HepG2 (cell line): Measurements from ENCODE around the gene GRK3. TPM values are rescaled to one million over a fixed set of nuclear protein-coding genes. Genes with fewer than 3 reads are reported as not detected.

Experiments
- ATM ChIP-seq: fragments of 450-650 bp; IDR thresholded peaks from 2 replicates; pipeline ENCODE4 v1.7.1; 2017; ENCODE audit warnings: mild to moderate bottlenecking, borderline replicate concordance
- ZMAT3 ChIP-seq: sonication (generic); formaldehyde crosslinking; conservative IDR thresholded peaks from 2 replicates; pipeline ENCODE4 v1.7.0; 2021; ENCODE audit warnings: missing genetic modification reagents
- ZNF839 ChIP-seq: sonication (generic); formaldehyde crosslinking; IDR thresholded peaks from 2 replicates; pipeline ENCODE4 v1.4.0; 2020; ENCODE audit warnings: missing genetic modification reagents, mild to moderate bottlenecking, borderline replicate concordance
- ZNF883 ChIP-seq: sonication (generic); formaldehyde crosslinking; IDR thresholded peaks from 2 replicates; pipeline ENCODE4 v1.5.1; 2020; ENCODE audit warnings: mild to moderate bottlenecking, missing genetic modification reagents; ENCODE audit errors: not compliant biosample characterization
- polyA plus RNA-seq, 8 experiments: library from polyadenylated mRNA; depleted of rRNA in 3 of 8; stranded (reverse) in 7 of 8; unstranded in 1 of 8; fragments of >200 nt; fragmentation: Illumina TruSeq in 4 of 8; extraction: Trizol in 4 of 8; gene quantifications; 2 replicates each; pipeline versions ENCODE4 v1.2.1 to v1.2.3, GENCODE V29; 2011 to 2016; ENCODE audit warnings: low read depth in 4 of 8, missing spikeins in 1 of 8, mixed read lengths in 1 of 8; ENCODE audit not compliant: insufficient read depth in 1 of 8
- total RNA-seq, 5 experiments: library from RNA; depleted of rRNA; stranded (reverse); fragments of >200 nt; fragmentation: Illumina TruSeq; extraction: Trizol; gene quantifications; 2 replicates each; pipeline ENCODE4 v1.2.3, GENCODE V29; 2016; ENCODE audit warnings: low read depth in 1 of 5
- TF ChIP-seq, protein P1 (sequence below): sonication (generic); formaldehyde crosslinking; conservative IDR thresholded peaks from 2 replicates; pipeline ENCODE4 v1.8.0; 2022; ENCODE audit warnings: missing genetic modification reagents
- TF ChIP-seq, protein P2 (sequence below): sonication (generic); formaldehyde crosslinking; IDR thresholded peaks from 2 replicates; pipeline ENCODE4 v1.4.0; 2020; ENCODE audit warnings: low read depth, mild to moderate bottlenecking, missing genetic modification reagents
- TF ChIP-seq, protein P3 (sequence below): sonication (generic); formaldehyde crosslinking; IDR thresholded peaks from 2 replicates; pipeline ENCODE4 v1.5.0; 2020; ENCODE audit warnings: missing genetic modification reagents
- TF ChIP-seq, protein P4 (sequence below), 2 experiments: IDR thresholded peaks; 2 replicates each; pipeline ENCODE4 v1.6.1; 2011 to 2012; ENCODE audit warnings: low read length in 2 of 2, borderline replicate concordance in 1 of 2, low read depth in 1 of 2, mild to moderate bottlenecking in 1 of 2, moderate library complexity in 1 of 2

The GRK3 gene
- total and polyA plus RNA-seq, 2 of the 13 experiments (the other 11 are each of a cell fraction or from before 2014, with no cell fraction given) = 8.5 to 16.7 TPM

DNA sequence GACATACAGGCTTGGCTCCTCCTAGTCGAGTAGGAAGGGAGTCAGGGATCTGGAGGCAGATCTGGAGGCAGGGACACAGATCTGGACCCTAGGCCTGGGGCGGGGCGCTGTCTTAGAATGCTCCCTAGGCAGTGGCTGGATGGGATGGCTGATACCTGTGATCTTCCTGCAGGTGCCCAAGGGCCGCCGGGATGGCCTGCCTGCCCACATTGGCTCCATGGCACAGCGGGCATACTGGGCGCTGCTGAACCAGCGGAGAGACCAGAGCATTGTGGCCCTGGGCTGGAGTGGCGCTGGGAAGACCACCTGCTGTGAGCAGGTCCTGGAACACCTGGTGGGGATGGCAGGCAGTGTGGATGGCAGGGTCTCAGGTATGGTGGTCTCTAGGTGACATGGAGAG, 212.9 kb downstream of the GRK3 start (continued):
- TF ChIP-seq, protein P1, sequence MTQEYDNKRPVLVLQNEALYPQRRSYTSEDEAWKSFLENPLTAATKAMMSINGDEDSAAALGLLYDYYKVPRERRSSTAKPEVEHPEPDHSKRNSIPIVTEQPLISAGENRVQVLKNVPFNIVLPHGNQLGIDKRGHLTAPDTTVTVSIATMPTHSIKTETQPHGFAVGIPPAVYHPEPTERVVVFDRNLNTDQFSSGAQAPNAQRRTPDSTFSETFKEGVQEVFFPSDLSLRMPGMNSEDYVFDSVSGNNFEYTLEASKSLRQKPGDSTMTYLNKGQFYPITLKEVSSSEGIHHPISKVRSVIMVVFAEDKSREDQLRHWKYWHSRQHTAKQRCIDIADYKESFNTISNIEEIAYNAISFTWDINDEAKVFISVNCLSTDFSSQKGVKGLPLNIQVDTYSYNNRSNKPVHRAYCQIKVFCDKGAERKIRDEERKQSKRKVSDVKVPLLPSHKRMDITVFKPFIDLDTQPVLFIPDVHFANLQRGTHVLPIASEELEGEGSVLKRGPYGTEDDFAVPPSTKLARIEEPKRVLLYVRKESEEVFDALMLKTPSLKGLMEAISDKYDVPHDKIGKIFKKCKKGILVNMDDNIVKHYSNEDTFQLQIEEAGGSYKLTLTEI (CRISPR knock-in tag) = no peak
- TF ChIP-seq ZMAT3 (CRISPR knock-in tag) = no peak
- TF ChIP-seq, protein P2, sequence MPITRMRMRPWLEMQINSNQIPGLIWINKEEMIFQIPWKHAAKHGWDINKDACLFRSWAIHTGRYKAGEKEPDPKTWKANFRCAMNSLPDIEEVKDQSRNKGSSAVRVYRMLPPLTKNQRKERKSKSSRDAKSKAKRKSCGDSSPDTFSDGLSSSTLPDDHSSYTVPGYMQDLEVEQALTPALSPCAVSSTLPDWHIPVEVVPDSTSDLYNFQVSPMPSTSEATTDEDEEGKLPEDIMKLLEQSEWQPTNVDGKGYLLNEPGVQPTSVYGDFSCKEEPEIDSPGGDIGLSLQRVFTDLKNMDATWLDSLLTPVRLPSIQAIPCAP (CRISPR knock-in tag) = no peak
- TF ChIP-seq ZNF839 (CRISPR knock-in tag) = no peak
- TF ChIP-seq, protein P3, sequence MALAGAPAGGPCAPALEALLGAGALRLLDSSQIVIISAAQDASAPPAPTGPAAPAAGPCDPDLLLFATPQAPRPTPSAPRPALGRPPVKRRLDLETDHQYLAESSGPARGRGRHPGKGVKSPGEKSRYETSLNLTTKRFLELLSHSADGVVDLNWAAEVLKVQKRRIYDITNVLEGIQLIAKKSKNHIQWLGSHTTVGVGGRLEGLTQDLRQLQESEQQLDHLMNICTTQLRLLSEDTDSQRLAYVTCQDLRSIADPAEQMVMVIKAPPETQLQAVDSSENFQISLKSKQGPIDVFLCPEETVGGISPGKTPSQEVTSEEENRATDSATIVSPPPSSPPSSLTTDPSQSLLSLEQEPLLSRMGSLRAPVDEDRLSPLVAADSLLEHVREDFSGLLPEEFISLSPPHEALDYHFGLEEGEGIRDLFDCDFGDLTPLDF = no peak
- no peak for TF ChIP-seq ATM
- TF ChIP-seq ZNF883 = no peak
- TF ChIP-seq, protein P4, sequence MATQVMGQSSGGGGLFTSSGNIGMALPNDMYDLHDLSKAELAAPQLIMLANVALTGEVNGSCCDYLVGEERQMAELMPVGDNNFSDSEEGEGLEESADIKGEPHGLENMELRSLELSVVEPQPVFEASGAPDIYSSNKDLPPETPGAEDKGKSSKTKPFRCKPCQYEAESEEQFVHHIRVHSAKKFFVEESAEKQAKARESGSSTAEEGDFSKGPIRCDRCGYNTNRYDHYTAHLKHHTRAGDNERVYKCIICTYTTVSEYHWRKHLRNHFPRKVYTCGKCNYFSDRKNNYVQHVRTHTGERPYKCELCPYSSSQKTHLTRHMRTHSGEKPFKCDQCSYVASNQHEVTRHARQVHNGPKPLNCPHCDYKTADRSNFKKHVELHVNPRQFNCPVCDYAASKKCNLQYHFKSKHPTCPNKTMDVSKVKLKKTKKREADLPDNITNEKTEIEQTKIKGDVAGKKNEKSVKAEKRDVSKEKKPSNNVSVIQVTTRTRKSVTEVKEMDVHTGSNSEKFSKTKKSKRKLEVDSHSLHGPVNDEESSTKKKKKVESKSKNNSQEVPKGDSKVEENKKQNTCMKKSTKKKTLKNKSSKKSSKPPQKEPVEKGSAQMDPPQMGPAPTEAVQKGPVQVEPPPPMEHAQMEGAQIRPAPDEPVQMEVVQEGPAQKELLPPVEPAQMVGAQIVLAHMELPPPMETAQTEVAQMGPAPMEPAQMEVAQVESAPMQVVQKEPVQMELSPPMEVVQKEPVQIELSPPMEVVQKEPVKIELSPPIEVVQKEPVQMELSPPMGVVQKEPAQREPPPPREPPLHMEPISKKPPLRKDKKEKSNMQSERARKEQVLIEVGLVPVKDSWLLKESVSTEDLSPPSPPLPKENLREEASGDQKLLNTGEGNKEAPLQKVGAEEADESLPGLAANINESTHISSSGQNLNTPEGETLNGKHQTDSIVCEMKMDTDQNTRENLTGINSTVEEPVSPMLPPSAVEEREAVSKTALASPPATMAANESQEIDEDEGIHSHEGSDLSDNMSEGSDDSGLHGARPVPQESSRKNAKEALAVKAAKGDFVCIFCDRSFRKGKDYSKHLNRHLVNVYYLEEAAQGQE (IDR thresholded peaks at IDR 0.05; ENCODE audit: borderline replicate concordance in 1 of 2, low read depth in 1 of 2, low read length in 2 of 2) = no peak
